ENCODE measurements around the gene MRPL27. TPM values are rescaled to one million over a fixed set of nuclear protein-coding genes. Genes with fewer than 3 reads are reported as not detected.
"Not testable (repeated sequence)": the region's sequence is repeated elsewhere in the genome, so short reads cannot be mapped to it uniquely, and the experiment has no call there.

Gene MRPL27
- total RNA-seq (2014; rRNA removed; shearing (Covaris generic); ENCODE audit: low replicate concordance): 74.4 and 99.7 TPM in 2 replicates

GRCh38 chr17:50372758-50373556, at the start of gene MRPL27, which contains the start of gene EME1:
Gene MRPL27 (minus strand): TSS chr17:50373184. CDS start chr17:50373170, 14 bp downstream.
Gene EME1 (plus strand): TSS chr17:50373229. CDS start chr17:50375209, 1,980 bp downstream.
- peaks cover 45% of the 10 kb centered on the region for H3K36me3 ChIP-seq
- H3K9me3 ChIP-seq: no peaks in the 10 kb centered on the region

GRCh38 chr17:50422738-50423137, 49.8 kb upstream of the MRPL27 start:
- H3K4me3 ChIP-seq: no peak overlapping the region
- H3K36me3 ChIP-seq: no peaks in the 10 kb centered on the region
- no peaks in the 10 kb centered on the region for H3K27me3 ChIP-seq
- no peaks in the 10 kb centered on the region for H3K9me3 ChIP-seq
- DNase-seq: no peak

More at GRCh38 chr17:50372758-50373556, at the start of gene MRPL27, which contains the start of gene EME1:
- Histone ChIP-seq H3K4me3 (peak within 1 kb of the TSS; percentile 79), H3K27me3 (no peaks in the 10 kb centered on the region)
- DNase-seq: peak; percentile 85

- Histone ChIP-seq H3K27me3 (no peaks in the 10 kb centered on the region), H3K36me3 (no peaks in the 10 kb centered on the region), H3K4me3 (peak overlapping the region; percentile 20), H3K9me3 (no peaks in the 10 kb centered on the region)
- DNase-seq: no peak
Observed at GRCh38 chr17:50421308-50422051, 48.5 kb upstream of the MRPL27 start.

- H3K27me3 ChIP-seq: no peaks in the 10 kb centered on the region
- no peak for DNase-seq
- no peaks in the 10 kb centered on the region for H3K36me3 ChIP-seq
- H3K4me3 ChIP-seq: no peak overlapping the region
- no peaks in the 10 kb centered on the region for H3K9me3 ChIP-seq
Observed at GRCh38 chr17:50420419-50421112, 47.6 kb upstream of the MRPL27 start.

- not testable (repeated sequence) for DNase-seq, H3K36me3 ChIP-seq, H3K27me3 ChIP-seq, H3K9me3 ChIP-seq, H3K4me3 ChIP-seq
Observed at GRCh38 chr17:50419577-50419976, 46.6 kb upstream of the MRPL27 start.

- Histone ChIP-seq H3K4me3 (no peak overlapping the region), H3K9me3 (no peaks in the 10 kb centered on the region), H3K36me3 (no peaks in the 10 kb centered on the region), H3K27me3 (no peaks in the 10 kb centered on the region)
- no peak for DNase-seq
Observed at GRCh38 chr17:50414808-50415207, 41.8 kb upstream of the MRPL27 start.

- H3K4me3 ChIP-seq: no peak overlapping the region
- no peaks in the 10 kb centered on the region for H3K36me3 ChIP-seq
- H3K9me3 ChIP-seq: no peaks in the 10 kb centered on the region
- DNase-seq: no peak
- no peaks in the 10 kb centered on the region for H3K27me3 ChIP-seq
Observed at GRCh38 chr17:50412188-50412732, 39.3 kb upstream of the MRPL27 start.

- H3K4me3 ChIP-seq: no peak overlapping the region
- H3K36me3 ChIP-seq: no peaks in the 10 kb centered on the region
- DNase-seq: no peak
- H3K9me3 ChIP-seq: no peaks in the 10 kb centered on the region
- H3K27me3 ChIP-seq: peaks cover 4% of the 10 kb centered on the region; the same call in 1 of the 2 replicates
Observed at GRCh38 chr17:50407921-50408320, 34.9 kb upstream of the MRPL27 start.

GRCh38 chr17:50406578-50406977, 33.6 kb upstream of the MRPL27 start:
- Histone ChIP-seq H3K4me3 (no peak overlapping the region), H3K9me3 (no peaks in the 10 kb centered on the region), H3K36me3 (no peaks in the 10 kb centered on the region), H3K27me3 (peaks cover 4% of the 10 kb centered on the region; the same call in 1 of the 2 replicates)
- no peak for DNase-seq

- not testable (repeated sequence) for H3K27me3 ChIP-seq, H3K9me3 ChIP-seq, DNase-seq, H3K36me3 ChIP-seq, H3K4me3 ChIP-seq
Observed at GRCh38 chr17:50405351-50405750, 32.4 kb upstream of the MRPL27 start.

GRCh38 chr17:50399591-50399990, 26.6 kb upstream of the MRPL27 start:
- not testable (repeated sequence) for DNase-seq, H3K9me3 ChIP-seq, H3K27me3 ChIP-seq, H3K4me3 ChIP-seq
- H3K36me3 ChIP-seq: peaks cover 27% of the 10 kb centered on the region

- peaks cover 36% of the 10 kb centered on the region for H3K36me3 ChIP-seq
- not testable (repeated sequence) for H3K4me3 ChIP-seq, H3K27me3 ChIP-seq, H3K9me3 ChIP-seq, DNase-seq
Observed at GRCh38 chr17:50398672-50399071, 25.7 kb upstream of the MRPL27 start.

- H3K27me3 ChIP-seq: 0 out of 2 replicates have a peak, but pooled peaks cover under 1% of the 10 kb centered on the region
- H3K9me3 ChIP-seq: no peaks in the 10 kb centered on the region
- DNase-seq: no peak
- peaks cover 43% of the 10 kb centered on the region for H3K36me3 ChIP-seq
- peak overlapping the region; percentile 95 for H3K4me3 ChIP-seq
Observed at GRCh38 chr17:50397919-50398285, 24.9 kb upstream of the MRPL27 start.

GRCh38 chr17:50397111-50397918, 24.3 kb upstream of the MRPL27 start, which contains the start of gene LRRC59:
Gene LRRC59 (minus strand): TSS chr17:50397523. CDS start chr17:50397317, 206 bp downstream.
- H3K4me3 ChIP-seq: peak within 1 kb of the TSS; percentile 95
- no peaks in the 10 kb centered on the region for H3K27me3 ChIP-seq

GRCh38 chr17:50396261-50397110, 23.5 kb upstream of the MRPL27 start:
- peak overlapping the region; percentile 95 for H3K4me3 ChIP-seq
- H3K9me3 ChIP-seq: no peaks in the 10 kb centered on the region
- DNase-seq: peak; percentile 66
- no peaks in the 10 kb centered on the region for H3K27me3 ChIP-seq
- peaks cover 58% of the 10 kb centered on the region for H3K36me3 ChIP-seq

More at GRCh38 chr17:50397111-50397918, 24.3 kb upstream of the MRPL27 start, which contains the start of gene LRRC59:
- DNase-seq: peak; percentile 92
- peaks cover 49% of the 10 kb centered on the region for H3K36me3 ChIP-seq
- no peaks in the 10 kb centered on the region for H3K9me3 ChIP-seq

Data from MG63 (cell line).